Effector memory CD4-positive, alpha-beta T cell (primary cell): Measurements from ENCODE around the gene STRC.
"Not testable (repeated sequence)": the region's sequence is repeated elsewhere in the genome, so short reads cannot be mapped to it uniquely, and the experiment has no call there.

Source experiments
- DNase-seq, 3 donors: peaks; one replicate each; pipeline ENCODE4 v3.0.0-alpha.2; 2020
- H3K27ac ChIP-seq: 2 replicates; pipeline ENCODE4 v1.7.0; 2013; ENCODE audit warnings: mild to moderate bottlenecking, low read length, moderate library complexity; ENCODE audit not compliant: insufficient read depth, poor library complexity, severe bottlenecking
- H3K27me3 ChIP-seq: replicated peaks from 2 replicates; pipeline ENCODE4 v1.7.0; 2013; ENCODE audit warnings: mild to moderate bottlenecking, low read length; ENCODE audit not compliant: insufficient read depth, control insufficient read depth, poor library complexity, severe bottlenecking
- H3K36me3 ChIP-seq: 2 replicates; pipeline ENCODE4 v1.7.0; 2013; ENCODE audit warnings: mild to moderate bottlenecking, low read length, moderate library complexity; ENCODE audit not compliant: control insufficient read depth, insufficient read depth
- H3K4me1 ChIP-seq: 2 replicates; pipeline ENCODE4 v1.7.0; 2013; ENCODE audit warnings: low read length, mild to moderate bottlenecking; ENCODE audit not compliant: control insufficient read depth, insufficient read depth, poor library complexity, severe bottlenecking
- H3K4me3 ChIP-seq: 2 replicates; pipeline ENCODE4 v1.7.0; 2013; ENCODE audit warnings: low read length, low read depth, mild to moderate bottlenecking; ENCODE audit not compliant: insufficient read depth, poor library complexity, severe bottlenecking
- H3K9me3 ChIP-seq: 2 replicates; pipeline ENCODE4 v1.7.0; 2013; ENCODE audit warnings: mild to moderate bottlenecking, low read length, moderate library complexity; ENCODE audit not compliant: control insufficient read depth

Gene STRC

DNA sequence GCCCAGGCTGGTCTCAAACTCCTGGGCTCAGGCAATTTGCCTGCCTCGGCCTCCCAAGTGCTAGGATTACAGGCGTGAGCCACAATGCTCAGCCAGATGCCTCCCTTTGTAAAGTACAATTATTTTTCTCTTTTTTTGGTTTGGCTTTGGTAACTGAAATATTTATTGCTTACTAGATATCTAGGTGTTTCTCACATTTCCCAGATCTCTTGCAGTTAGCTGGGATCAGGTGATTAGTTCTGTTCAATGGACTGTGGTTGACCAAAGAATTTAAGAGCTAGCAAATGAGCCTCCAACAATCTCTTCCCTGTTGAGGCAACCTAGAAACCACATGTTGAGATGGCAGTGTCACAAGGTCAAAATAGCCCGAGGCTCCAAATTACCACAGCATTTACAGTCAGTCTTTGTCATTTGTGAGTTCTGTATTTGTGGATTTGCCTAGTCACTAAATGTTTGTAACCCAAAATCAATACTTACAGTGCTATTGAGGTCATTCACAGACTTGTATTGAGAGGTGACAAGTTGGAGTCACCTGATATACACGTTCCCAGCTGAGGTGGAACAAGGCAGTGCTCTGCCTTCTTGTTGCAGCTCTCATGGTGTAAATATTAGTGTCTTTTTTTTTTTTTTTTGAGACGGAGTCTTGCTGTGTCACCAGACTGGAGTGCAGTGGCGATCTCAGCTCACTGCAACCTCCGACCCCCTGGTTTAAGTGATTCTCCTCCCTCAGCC is 3.6 kb upstream of the STRC start:
- H3K27me3 ChIP-seq, H3K36me3 ChIP-seq, DNase-seq, H3K4me3 ChIP-seq, H3K4me1 ChIP-seq, H3K9me3 ChIP-seq, H3K27ac ChIP-seq: not testable (repeated sequence)

DNA sequence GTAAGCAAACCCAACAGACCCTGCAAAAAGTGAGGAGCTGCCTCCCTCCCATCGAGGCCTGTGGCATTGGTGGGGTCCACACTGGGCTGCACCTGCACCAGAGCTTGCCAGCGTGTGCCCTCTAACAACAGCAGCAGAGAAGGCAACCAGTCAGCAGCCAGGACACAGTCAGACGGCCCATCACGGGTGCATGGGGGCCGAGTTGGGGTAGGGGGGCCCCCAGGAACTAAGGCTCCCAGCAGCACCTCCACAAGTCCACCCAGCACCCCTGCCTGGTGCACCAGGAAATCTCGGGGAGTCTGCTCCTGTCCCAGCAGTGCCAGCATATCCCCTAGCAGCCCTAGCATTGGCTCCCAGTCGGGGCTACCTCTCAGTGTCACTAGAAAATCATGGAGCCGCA is 850 bp downstream of the STRC start:
- H3K27ac ChIP-seq, H3K4me1 ChIP-seq, DNase-seq, H3K36me3 ChIP-seq, H3K9me3 ChIP-seq, H3K27me3 ChIP-seq, H3K4me3 ChIP-seq: not testable (repeated sequence)

DNA sequence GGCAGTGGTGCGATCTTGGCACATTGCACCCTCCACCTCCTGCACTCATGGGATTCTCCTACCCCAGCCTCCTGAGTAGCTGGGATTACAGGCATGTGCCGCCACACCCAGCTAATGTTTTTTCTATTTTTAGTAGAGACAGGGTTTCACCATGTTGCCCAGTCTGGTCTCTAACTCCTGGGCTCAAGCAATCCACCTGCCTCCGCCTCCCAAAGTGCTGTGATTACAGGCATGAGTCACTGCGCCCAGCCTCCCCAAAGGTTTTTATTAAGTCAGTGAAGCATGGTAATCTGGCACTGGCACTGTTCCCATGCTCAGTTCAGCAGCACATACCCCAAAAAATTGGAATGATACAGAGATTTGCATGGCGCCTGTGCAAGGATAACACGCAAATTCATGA is 16.4 kb downstream of the STRC start:
- H3K27me3 ChIP-seq, H3K27ac ChIP-seq, H3K9me3 ChIP-seq, H3K4me1 ChIP-seq, H3K36me3 ChIP-seq, DNase-seq, H3K4me3 ChIP-seq: not testable (repeated sequence)

DNA sequence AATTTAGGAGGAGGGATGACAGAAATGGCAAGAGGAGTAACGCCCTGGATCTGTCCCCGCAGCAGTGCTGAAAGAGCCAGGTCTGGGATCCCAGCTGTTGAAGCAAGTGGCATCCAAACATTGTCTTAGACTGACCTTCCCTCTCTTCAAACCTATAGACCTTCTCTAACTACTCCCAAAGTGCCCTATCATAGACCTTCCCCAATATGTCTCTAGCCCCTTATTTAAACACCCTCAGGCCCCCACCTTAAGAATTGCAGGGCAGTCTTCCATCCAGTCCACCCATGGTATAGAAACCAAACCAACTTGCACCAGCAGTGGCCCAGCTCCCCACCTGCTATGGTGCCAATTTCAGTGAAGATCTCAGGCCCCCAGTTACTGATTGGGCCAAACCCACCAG is 18.4 kb downstream of the STRC start:
- H3K4me3 ChIP-seq, H3K27ac ChIP-seq, H3K36me3 ChIP-seq, H3K4me1 ChIP-seq, DNase-seq, H3K9me3 ChIP-seq, H3K27me3 ChIP-seq: not testable (repeated sequence)

DNA sequence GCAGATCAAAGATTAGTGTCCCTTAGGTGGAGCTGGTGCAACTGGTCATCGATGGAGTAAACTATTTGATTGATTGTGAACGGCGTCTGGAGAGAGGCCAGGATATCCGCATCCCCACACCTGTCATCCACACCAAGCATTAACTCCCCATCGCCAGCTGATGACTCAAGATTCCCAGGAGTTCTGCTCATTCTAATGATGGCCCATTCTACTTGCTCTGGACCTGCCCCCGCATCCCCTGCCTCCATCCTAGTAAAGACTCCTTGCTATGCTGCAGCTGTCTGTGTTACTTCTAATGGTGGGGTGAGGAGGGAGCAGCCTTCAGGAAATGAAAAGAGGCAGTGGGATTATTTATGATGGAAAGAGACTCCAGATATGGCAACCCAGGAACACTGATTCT is 19.5 kb downstream of the STRC start:
- not testable (repeated sequence) for DNase-seq, H3K4me3 ChIP-seq, H3K27me3 ChIP-seq, H3K9me3 ChIP-seq, H3K36me3 ChIP-seq, H3K4me1 ChIP-seq, H3K27ac ChIP-seq

DNA sequence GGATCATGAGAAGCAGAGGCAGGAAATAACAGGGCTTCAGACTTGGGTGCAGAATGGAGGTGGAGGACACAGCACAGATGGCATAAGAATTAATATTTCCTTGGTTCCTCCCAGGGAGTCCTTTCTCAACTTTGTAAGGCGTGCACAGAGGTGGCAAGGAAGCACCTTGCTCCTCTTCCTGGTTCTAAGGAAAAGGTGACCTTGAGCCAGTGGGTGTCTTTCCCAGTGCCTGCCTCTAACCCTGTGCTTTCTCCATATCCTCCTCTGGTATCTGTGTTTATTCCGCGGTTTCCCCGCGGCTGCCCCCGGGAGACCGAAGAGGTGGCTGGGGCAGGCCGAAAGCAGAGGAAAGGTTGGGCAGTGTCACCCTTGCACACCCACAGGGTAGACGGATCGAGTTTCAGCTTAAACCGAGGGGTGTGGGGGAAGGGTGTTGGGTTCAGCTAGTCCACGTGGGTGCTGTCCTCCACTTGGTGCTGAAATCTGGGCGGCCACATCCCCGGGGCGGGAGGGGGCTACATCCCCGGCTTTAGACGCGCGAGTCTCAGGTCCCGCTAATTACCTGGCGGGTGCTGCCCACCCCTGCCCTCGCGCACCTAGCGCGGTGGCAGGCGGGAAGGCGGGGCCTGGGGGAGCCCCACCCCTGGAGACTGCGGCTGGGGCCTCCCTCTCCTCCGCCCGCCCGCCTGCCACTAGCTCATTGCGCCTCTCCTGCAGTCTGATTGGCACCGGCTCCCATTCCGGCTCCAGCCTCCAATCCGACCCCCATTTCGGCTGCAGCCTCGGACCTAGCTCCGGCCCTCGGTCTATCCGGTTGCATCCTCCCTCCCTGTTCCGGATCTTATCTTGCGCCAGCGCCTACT is 25.0 kb downstream of the STRC start, which contains the start of gene CKMT1B:
Gene CKMT1B (plus strand): TSS at position 700 of the 863 bp plus-strand sequence. CDS start 192 bp downstream, outside the sequence.
- H3K9me3 ChIP-seq, H3K27me3 ChIP-seq, H3K4me1 ChIP-seq, H3K4me3 ChIP-seq, DNase-seq, H3K36me3 ChIP-seq, H3K27ac ChIP-seq: not testable (repeated sequence)

DNA sequence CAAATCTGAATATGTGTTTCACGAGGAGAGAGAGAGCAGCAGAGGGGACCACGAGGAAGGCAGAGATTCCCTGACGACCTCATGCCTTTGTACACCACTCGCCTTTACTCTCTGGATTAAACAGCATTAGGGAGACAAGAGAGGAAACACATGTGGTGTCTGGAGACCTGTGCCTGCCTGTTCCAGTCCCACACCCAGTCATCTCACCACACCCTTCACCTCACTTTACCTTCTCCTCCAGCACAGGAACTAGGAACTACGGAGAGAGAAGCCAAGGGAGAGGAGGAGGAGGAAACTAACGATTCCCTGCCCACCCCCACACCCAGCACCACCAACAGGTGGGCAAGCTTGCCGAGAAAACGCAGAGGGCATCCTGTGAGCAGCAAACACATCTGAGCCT is 25.8 kb downstream of the STRC start:
- not testable (repeated sequence) for H3K9me3 ChIP-seq, H3K4me3 ChIP-seq, H3K36me3 ChIP-seq, H3K27me3 ChIP-seq, H3K4me1 ChIP-seq, H3K27ac ChIP-seq, DNase-seq

DNA sequence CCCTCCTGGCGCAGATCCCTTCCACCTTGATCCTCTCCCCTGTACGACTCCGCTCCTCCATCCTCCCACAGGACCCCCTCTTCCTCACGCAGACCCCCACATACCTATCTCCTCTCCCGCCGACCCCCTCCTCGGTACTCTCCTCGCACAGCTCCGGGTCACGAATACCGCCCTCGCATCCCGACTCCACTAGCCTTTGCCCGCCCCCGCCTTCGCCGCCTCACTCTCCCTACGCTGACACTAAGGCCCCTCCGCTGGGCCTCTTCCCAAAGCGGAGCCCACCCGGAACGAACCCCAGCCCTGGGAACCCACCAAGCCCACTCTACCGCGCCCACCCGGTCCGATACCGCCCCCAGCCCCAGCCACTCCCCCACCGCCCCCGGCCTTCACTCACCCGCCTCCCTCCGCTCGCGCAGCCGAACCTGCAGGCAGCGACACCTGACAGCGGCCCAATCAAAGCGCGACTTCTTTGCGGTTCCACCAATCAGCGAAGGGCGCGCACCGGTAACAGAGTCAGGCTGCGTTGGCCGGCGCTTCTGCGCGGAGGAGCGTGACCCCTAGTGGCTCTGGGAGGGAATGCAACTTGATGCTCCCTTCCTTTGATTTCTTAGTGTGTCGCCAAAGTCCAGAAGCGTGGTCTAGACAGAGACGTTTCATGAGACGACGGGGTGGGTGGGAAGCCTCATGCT is 28.7 kb downstream of the STRC start, which contains the start of gene PPIP5K1:
Gene PPIP5K1 (minus strand): TSS at position 431 of the 689 bp plus-strand sequence. CDS start 5,704 bp downstream, outside the sequence.
- not testable (repeated sequence) for H3K4me1 ChIP-seq, H3K36me3 ChIP-seq, H3K9me3 ChIP-seq, H3K27ac ChIP-seq, DNase-seq, H3K27me3 ChIP-seq, H3K4me3 ChIP-seq

DNA sequence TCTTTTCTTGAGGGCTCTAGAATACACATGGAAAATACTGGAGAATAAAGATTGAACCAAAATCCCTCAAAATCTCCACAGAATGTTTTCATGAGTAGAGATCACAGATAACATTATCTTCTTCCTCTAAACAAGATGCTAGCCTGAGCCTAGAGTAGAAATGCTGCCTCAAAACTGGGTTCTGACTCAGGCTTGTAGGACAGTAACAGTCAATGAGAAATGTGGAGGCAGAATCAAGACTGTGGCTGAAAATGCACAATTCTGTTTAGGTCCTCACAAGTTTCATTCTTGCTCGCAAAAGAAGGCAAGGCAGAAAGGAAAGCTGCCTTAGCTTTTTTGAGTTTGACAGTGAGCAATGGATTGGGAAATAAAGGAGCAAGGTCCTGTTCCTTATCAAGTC is 44.0 kb downstream of the STRC start:
- H3K27me3 ChIP-seq, H3K9me3 ChIP-seq, DNase-seq, H3K27ac ChIP-seq, H3K4me3 ChIP-seq, H3K36me3 ChIP-seq, H3K4me1 ChIP-seq: not testable (repeated sequence)

DNA sequence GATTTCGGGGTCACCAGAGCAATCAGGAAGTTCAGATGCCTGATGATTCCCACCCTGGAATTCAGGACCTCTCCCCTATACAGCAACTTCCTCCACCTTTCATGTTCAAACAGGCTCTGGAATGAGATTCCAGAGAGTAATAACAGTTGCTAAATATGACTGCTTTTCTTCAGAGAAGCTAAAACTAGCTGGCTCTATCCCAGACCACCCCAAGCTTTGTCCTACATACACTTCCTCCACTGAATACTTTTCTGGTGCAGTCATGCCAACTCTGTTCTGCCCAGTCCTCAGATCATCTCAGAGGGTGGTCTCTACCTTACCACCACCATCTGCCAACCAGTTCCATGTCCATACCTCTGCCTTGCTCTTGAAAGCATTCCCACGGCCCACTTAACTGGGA is 52.0 kb downstream of the STRC start:
- not testable (repeated sequence) for H3K27ac ChIP-seq, DNase-seq, H3K4me3 ChIP-seq, H3K27me3 ChIP-seq, H3K4me1 ChIP-seq, H3K9me3 ChIP-seq, H3K36me3 ChIP-seq
